ENCODE measurements around the gene MRTFA.

MRTFA gene

DNA sequence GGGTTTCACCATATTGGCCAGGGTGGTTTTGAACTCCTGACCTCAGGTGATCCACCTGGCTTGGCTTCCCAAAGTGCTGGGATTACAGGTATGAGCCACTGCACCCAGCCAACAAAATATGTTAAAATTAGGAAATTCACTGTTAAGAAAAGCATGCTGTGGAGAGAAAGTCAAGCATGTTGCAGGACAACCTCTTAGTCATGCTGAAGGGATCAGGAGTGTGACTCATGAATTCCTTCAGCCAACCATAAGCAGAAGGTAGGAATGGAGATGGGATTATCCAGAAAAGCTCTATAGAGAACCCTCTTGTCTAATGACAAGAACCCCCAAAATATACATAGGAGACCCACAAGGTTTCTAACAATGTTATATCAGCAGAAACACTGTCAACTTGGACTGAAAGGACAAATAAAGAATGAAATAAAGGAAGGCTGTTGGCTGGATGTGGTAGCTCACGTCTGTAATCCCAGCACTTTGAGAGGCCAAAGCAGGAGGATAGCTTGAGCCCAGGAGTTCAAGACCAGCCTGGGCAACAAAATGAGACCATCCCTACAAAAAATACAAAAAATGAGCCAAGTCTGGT lies 16.0 kb downstream of the MRTFA start:
- no peaks in the 10 kb centered on the region for H3K36me3 ChIP-seq (ENCODE audit: control insufficient read depth, low read depth, low read length)
- H3K27me3 ChIP-seq (ENCODE audit: control insufficient read depth, insufficient read depth, low read length) = no peaks in the 10 kb centered on the region
- no peak overlapping the region for H3K27ac ChIP-seq (ENCODE audit: low read length)
- no peak overlapping the region for H3K4me3 ChIP-seq (ENCODE audit: low read length)
- no peaks in the 10 kb centered on the region for H3K9me3 ChIP-seq (ENCODE audit: control insufficient read depth, low read depth, low read length)
- H3K4me1 ChIP-seq (ENCODE audit: control insufficient read depth, low read depth, low read length) = no peaks in the 10 kb centered on the region
- no peak overlapping the region for H3K9ac ChIP-seq (ENCODE audit: low read length)

DNA sequence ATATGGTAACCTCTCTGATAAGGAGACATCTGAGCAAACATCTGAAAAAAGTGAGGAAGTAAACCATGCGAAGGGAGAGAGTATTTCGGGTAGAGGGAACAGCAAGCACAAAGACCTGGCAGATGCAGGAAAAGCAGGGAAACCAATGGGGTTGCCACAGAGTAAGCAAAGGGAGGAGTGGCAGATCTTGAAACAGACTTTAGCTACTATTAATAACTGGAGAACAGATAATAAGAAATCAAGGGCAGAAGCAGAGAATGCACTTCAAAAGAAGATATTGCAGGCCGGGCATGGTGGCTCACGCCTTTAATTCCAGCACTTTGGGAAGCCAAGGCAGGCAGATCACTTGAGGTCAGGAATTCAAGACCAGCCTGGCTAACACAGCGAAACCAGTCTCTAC lies 18.1 kb downstream of the MRTFA start:
- no peaks in the 10 kb centered on the region for H3K9me3 ChIP-seq (ENCODE audit: control insufficient read depth, low read depth, low read length)
- no peaks in the 10 kb centered on the region for H3K27me3 ChIP-seq (ENCODE audit: control insufficient read depth, insufficient read depth, low read length)
- no peak overlapping the region for H3K4me3 ChIP-seq (ENCODE audit: low read length)
- no peaks in the 10 kb centered on the region for H3K4me1 ChIP-seq (ENCODE audit: control insufficient read depth, low read depth, low read length)
- no peaks in the 10 kb centered on the region for H3K36me3 ChIP-seq (ENCODE audit: control insufficient read depth, low read depth, low read length)
- no peak overlapping the region for H3K27ac ChIP-seq (ENCODE audit: low read length)
- no peak overlapping the region for H3K9ac ChIP-seq (ENCODE audit: low read length)

DNA sequence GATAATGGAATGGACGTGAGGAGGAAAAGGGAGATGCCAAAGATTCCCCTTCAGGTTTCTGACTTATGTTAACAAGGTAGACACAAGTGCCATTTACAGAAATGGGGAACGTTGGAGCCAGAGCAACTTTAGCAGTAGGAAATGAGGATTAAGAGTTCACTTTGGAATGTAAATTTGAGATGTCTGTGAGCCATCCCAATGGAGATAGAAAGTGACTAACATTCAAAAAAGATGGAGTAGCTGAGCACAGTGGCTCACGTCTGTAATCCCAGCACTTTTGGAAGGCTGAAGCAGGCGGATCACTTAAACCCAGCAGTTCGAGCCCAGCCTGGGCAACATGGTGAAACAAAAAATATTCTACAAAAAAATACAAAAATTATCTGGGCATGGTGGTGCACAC lies 19.9 kb downstream of the MRTFA start:
- Histone ChIP-seq H3K9ac (ENCODE audit: low read length) (no peak overlapping the region), H3K4me1 (ENCODE audit: control insufficient read depth, low read depth, low read length) (no peaks in the 10 kb centered on the region), H3K27me3 (ENCODE audit: control insufficient read depth, insufficient read depth, low read length) (no peaks in the 10 kb centered on the region), H3K4me3 (ENCODE audit: low read length) (no peak overlapping the region), H3K36me3 (ENCODE audit: control insufficient read depth, low read depth, low read length) (no peaks in the 10 kb centered on the region), H3K27ac (ENCODE audit: low read length) (no peak overlapping the region), H3K9me3 (ENCODE audit: control insufficient read depth, low read depth, low read length) (no peaks in the 10 kb centered on the region)

DNA sequence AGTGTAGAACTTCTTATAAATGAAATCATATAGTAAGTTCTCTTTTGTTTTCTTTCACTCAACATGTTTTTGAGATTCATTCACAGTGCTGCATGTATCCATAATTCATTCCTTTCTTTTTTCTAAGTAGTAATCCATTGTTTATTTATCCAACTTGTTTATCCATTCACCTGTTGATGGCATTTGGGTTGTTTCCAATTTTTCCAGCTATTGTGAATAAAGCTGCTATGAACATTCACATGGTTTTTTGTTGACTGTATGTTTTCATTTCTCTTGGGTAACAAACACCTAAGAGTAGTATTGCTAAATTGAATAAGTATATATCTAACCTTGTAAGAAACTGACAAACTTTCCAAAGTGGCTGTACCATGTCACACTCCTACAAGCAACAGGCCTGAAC lies 23.5 kb downstream of the MRTFA start:
- no peak overlapping the region for H3K27ac ChIP-seq (ENCODE audit: low read length)

DNA sequence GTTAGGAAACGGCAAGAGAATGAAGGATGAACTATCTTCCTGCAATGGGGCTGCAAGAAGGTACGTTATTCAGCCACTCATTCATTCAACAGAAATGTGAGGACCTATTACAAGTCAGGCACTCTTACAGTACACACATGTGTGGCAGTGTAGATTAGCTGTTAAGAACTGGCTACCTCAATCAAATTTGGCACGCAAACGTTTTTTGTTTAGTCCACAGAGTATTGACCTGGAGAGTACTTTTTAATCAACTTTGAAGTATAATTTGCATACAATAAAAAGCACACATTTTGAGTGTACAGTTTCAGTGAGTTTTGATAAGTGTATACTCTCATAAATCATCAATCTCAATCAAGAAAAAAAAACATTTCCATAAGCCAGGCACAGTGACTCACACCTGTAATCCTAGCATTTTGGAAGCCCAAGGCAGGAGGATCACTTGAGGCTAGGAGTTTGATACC lies 24.2 kb downstream of the MRTFA start:
- no peak overlapping the region for H3K27ac ChIP-seq (ENCODE audit: low read length)
- H3K4me1 ChIP-seq (ENCODE audit: control insufficient read depth, low read depth, low read length) = peaks cover 4% of the 10 kb centered on the region
- no peak overlapping the region for H3K4me3 ChIP-seq (ENCODE audit: low read length)
- H3K27me3 ChIP-seq (ENCODE audit: control insufficient read depth, insufficient read depth, low read length) = no peaks in the 10 kb centered on the region
- no peak overlapping the region for H3K9ac ChIP-seq (ENCODE audit: low read length)
- no peaks in the 10 kb centered on the region for H3K9me3 ChIP-seq (ENCODE audit: control insufficient read depth, low read depth, low read length)
- no peaks in the 10 kb centered on the region for H3K36me3 ChIP-seq (ENCODE audit: control insufficient read depth, low read depth, low read length)

More for the DNA sequence above, 23.5 kb downstream of the MRTFA start:
- Histone ChIP-seq H3K36me3 (ENCODE audit: control insufficient read depth, low read depth, low read length) (no peaks in the 10 kb centered on the region), H3K9ac (ENCODE audit: low read length) (no peak overlapping the region), H3K27me3 (ENCODE audit: control insufficient read depth, insufficient read depth, low read length) (no peaks in the 10 kb centered on the region), H3K4me3 (ENCODE audit: low read length) (no peak overlapping the region), H3K4me1 (ENCODE audit: control insufficient read depth, low read depth, low read length) (no peaks in the 10 kb centered on the region), H3K9me3 (ENCODE audit: control insufficient read depth, low read depth, low read length) (no peaks in the 10 kb centered on the region)

DNA sequence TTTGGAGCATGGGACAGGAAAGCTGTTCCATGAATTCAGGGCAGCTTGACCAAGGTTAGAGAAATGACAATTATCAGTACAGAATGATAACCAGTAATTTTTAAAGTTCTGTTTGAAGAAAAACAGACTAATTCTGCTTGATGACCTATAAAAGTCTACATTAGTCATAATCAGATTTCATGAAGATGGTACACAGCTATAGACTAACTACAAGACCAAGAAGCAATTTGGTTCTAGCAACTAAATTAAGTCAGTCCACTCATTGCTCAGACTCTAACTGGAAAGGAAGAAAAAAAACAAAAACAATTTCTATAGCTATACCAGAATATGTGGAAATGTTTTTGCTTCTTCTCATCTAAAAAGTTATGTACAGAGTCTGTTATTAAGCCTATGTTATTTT lies 24.9 kb downstream of the MRTFA start:
- H3K4me1 ChIP-seq (ENCODE audit: control insufficient read depth, low read depth, low read length) = peaks cover 9% of the 10 kb centered on the region

DNA sequence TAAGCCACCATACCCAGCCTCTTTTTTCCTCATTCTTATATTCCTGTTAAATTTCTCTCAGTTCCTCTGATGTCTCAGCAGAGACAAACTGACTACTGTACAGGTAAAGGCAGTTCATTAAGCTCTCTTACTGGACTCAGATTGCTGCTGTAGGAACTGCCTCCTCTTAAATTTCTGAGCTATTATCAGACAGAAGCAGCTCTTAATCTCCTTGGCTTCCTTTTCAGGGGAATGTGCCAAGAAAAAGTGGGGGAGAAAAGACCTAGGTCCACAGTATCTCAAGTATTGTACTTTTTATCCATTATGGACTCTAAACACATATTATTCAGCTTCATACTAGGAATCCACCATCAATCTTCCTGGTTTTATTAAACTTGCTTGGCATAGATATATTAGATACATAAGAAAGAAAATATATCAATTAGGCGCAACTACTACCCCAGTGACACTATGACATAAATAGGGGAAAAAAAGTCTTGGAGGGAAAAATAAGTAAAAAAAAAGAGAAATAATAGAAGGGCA lies 26.1 kb downstream of the MRTFA start:
- H3K4me3 ChIP-seq (ENCODE audit: low read length) = no peak overlapping the region
- H3K27me3 ChIP-seq (ENCODE audit: control insufficient read depth, insufficient read depth, low read length) = no peaks in the 10 kb centered on the region
- no peaks in the 10 kb centered on the region for H3K36me3 ChIP-seq (ENCODE audit: control insufficient read depth, low read depth, low read length)
- H3K9me3 ChIP-seq (ENCODE audit: control insufficient read depth, low read depth, low read length) = no peaks in the 10 kb centered on the region
- no peak overlapping the region for H3K27ac ChIP-seq (ENCODE audit: low read length)
- H3K4me1 ChIP-seq (ENCODE audit: control insufficient read depth, low read depth, low read length) = peaks cover 9% of the 10 kb centered on the region
- H3K9ac ChIP-seq (ENCODE audit: low read length) = no peak overlapping the region

More for the DNA sequence above, 24.9 kb downstream of the MRTFA start:
- Histone ChIP-seq H3K27me3 (ENCODE audit: control insufficient read depth, insufficient read depth, low read length) (no peaks in the 10 kb centered on the region), H3K27ac (ENCODE audit: low read length) (no peak overlapping the region), H3K9ac (ENCODE audit: low read length) (no peak overlapping the region), H3K9me3 (ENCODE audit: control insufficient read depth, low read depth, low read length) (no peaks in the 10 kb centered on the region), H3K4me3 (ENCODE audit: low read length) (no peak overlapping the region), H3K36me3 (ENCODE audit: control insufficient read depth, low read depth, low read length) (no peaks in the 10 kb centered on the region)

DNA sequence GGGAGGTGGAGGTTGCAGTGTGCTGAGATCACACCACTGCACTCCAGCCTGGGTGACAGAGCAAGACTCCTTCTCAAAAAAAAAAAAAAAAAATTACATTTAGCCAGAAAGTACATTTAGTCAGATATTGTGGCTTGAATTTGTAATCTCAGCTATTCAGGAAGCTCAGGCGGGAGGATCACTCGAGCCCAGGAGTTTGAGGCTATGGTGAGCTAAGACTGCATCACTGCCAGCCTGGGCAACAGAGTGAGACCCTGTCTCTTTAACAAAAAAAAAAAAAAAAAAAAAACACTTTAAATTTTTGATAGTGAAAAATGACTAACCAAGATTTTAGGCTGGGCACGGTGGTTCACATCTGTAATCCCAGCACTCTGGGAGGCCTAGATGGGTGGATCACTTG lies 27.3 kb downstream of the MRTFA start:
- H3K4me3 ChIP-seq (ENCODE audit: low read length) = no peak overlapping the region
- no peak overlapping the region for H3K9ac ChIP-seq (ENCODE audit: low read length)
- no peaks in the 10 kb centered on the region for H3K36me3 ChIP-seq (ENCODE audit: control insufficient read depth, low read depth, low read length)
- no peak overlapping the region for H3K27ac ChIP-seq (ENCODE audit: low read length)
- no peaks in the 10 kb centered on the region for H3K27me3 ChIP-seq (ENCODE audit: control insufficient read depth, insufficient read depth, low read length)
- H3K4me1 ChIP-seq (ENCODE audit: control insufficient read depth, low read depth, low read length) = peaks cover 9% of the 10 kb centered on the region
- no peaks in the 10 kb centered on the region for H3K9me3 ChIP-seq (ENCODE audit: control insufficient read depth, low read depth, low read length)

DNA sequence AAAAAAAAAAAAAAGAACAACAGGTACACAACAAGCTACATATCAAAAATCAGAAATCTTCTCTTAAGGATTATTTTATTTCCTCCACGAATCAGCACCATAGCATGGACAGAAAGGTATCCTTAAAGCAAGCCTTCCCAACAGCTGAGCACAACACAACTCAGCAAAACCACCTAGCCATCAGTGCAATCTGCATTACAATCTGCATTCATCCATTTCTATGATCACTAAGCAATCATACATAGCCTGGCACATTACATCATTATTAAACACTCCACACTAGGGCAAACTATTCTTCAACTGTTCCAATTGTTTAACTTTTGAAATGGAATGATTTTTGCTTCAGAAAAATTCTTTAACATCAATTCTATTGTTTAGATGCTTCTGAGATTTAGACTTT lies 29.0 kb downstream of the MRTFA start:
- Histone ChIP-seq H3K4me1 (ENCODE audit: control insufficient read depth, low read depth, low read length) (peaks cover 12% of the 10 kb centered on the region), H3K27ac (ENCODE audit: low read length) (no peak overlapping the region), H3K9ac (ENCODE audit: low read length) (no peak overlapping the region), H3K9me3 (ENCODE audit: control insufficient read depth, low read depth, low read length) (no peaks in the 10 kb centered on the region), H3K36me3 (ENCODE audit: control insufficient read depth, low read depth, low read length) (no peaks in the 10 kb centered on the region), H3K4me3 (ENCODE audit: low read length) (no peak overlapping the region), H3K27me3 (ENCODE audit: control insufficient read depth, insufficient read depth, low read length) (no peaks in the 10 kb centered on the region)

DNA sequence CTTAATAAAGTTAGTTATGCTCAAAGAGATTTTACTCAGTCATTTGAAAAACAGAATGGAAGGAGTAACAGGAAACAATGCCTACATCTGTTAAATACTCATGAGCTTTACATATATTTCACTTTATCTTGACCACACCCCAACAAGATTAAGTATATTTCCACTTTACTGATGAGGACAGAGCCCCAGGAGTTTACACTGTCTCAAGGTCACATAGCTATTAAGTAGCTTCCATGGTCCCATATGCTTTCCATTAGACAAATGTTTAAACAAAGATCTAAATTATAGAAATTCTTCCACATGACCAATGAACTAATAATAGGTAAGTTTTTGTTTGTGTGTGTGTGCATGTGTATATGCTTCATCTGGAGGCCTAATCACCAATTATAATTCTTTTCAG lies 30.2 kb downstream of the MRTFA start:
- Histone ChIP-seq H3K4me1 (ENCODE audit: control insufficient read depth, low read depth, low read length) (peaks cover 17% of the 10 kb centered on the region), H3K9me3 (ENCODE audit: control insufficient read depth, low read depth, low read length) (no peaks in the 10 kb centered on the region), H3K27ac (ENCODE audit: low read length) (no peak overlapping the region), H3K4me3 (ENCODE audit: low read length) (no peak overlapping the region), H3K9ac (ENCODE audit: low read length) (no peak overlapping the region), H3K27me3 (ENCODE audit: control insufficient read depth, insufficient read depth, low read length) (no peaks in the 10 kb centered on the region), H3K36me3 (ENCODE audit: control insufficient read depth, low read depth, low read length) (no peaks in the 10 kb centered on the region)

DNA sequence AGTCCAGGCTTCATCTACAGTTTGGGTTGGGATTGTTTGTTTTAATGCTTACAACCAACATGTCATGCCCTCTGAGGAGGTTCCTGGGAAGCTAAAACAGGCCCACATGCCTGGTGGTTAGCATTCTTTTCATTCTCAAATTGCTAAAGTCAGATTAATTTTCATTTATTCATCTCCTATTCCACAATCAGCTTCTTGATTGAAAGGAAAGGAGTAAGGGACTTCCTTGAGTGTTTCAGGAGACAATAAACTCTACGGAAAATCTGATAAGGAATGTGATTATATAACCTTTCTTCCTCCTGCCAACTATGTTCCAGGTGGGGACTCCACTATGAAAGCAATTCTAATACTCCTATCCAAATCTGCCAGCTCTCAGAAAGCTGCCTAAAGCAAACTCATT lies 30.8 kb downstream of the MRTFA start:
- Histone ChIP-seq H3K9me3 (ENCODE audit: control insufficient read depth, low read depth, low read length) (no peaks in the 10 kb centered on the region), H3K4me1 (ENCODE audit: control insufficient read depth, low read depth, low read length) (peaks cover 17% of the 10 kb centered on the region), H3K27ac (ENCODE audit: low read length) (no peak overlapping the region), H3K27me3 (ENCODE audit: control insufficient read depth, insufficient read depth, low read length) (no peaks in the 10 kb centered on the region), H3K36me3 (ENCODE audit: control insufficient read depth, low read depth, low read length) (no peaks in the 10 kb centered on the region), H3K4me3 (ENCODE audit: low read length) (no peak overlapping the region), H3K9ac (ENCODE audit: low read length) (no peak overlapping the region)

DNA sequence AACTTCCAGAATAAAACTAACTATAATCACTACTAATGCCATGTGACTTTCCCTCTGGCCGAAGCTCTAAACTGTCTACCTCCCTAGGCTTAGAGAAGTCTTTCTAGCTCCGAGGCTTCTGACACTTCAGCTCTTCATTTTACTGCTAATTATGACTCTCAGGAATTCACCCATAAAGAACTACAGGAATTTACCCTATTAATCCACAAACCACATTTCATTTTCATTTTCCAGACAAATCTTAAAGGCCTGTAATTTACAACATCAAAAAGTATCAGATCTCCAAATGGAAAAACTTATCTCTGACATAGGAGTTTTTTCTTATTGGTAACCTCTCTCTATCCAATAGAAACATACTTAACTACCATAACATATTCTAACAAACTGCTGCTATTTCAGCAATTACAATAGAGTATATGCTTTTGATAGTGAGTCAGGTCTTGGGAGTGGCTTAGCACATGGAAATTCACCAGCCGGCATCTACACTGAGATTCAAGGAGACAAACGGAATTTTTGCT lies 33.4 kb downstream of the MRTFA start:
- Histone ChIP-seq H3K9me3 (ENCODE audit: control insufficient read depth, low read depth, low read length) (no peaks in the 10 kb centered on the region), H3K4me1 (ENCODE audit: control insufficient read depth, low read depth, low read length) (peaks cover 21% of the 10 kb centered on the region), H3K27ac (ENCODE audit: low read length) (no peak overlapping the region), H3K36me3 (ENCODE audit: control insufficient read depth, low read depth, low read length) (no peaks in the 10 kb centered on the region), H3K27me3 (ENCODE audit: control insufficient read depth, insufficient read depth, low read length) (no peaks in the 10 kb centered on the region), H3K9ac (ENCODE audit: low read length) (no peak overlapping the region), H3K4me3 (ENCODE audit: low read length) (no peak overlapping the region)
